Esophagus muscularis mucosa (tissue), 4 donors: ENCODE measurements around the gene NMU.

Experiments used
- CTCF ChIP-seq, 3 experiments: fragments of 200-600 bp in 2 of 3; fragments of 450-650 bp in 1 of 3; sonication (generic) in 2 of 3; IDR thresholded peaks; one replicate each; pipeline ENCODE4 v1.5.1; 2017 to 2019; ENCODE audit warnings: antibody characterized with exemption in 3 of 3, mild to moderate bottlenecking in 2 of 3, moderate library complexity in 1 of 3
- EP300 ChIP-seq: sonication (generic); formaldehyde crosslinking; IDR thresholded peaks from one replicate; pipeline ENCODE4 v1.6.1; 2017; ENCODE audit warnings: antibody characterized with exemption
- POLR2A ChIP-seq: fragments of 450-650 bp; IDR thresholded peaks from one replicate; pipeline ENCODE4 v1.6.1; 2017; ENCODE audit warnings: antibody characterized with exemption, moderate library complexity, mild to moderate bottlenecking, low read depth
- POLR2AphosphoS5 ChIP-seq, 2 donors: sonication (generic); formaldehyde crosslinking; IDR thresholded peaks; one replicate each; pipeline ENCODE4 v1.6.1; 2017; ENCODE audit warnings: antibody characterized with exemption in 2 of 2

- TF ChIP-seq CTCF (IDR thresholded peaks at IDR 0.05) (peak in 2 of 3 experiments; percentile 36 to 56), POLR2AphosphoS5 (IDR thresholded peaks at IDR 0.05) (peak; percentile 66 to 86), EP300 (no peak), POLR2A (peak; percentile 47)
Observed at GRCh38 chr4:55546756-55547465, 89.2 kb downstream of the NMU start, which contains the start of gene CLOCK.
